PC-3 (cell line): Measurements from ENCODE around the gene CYP4F2.
"Not testable (repeated sequence)": the region's sequence is repeated elsewhere in the genome, so short reads cannot be mapped to it uniquely, and the experiment has no call there.

Experiments used
- EZH2 ChIP-seq: fragments of 300-600 bp; sonication (generic); IDR thresholded peaks from one replicate; pipeline ENCODE4 v1.6.1; 2017; ENCODE audit warnings: antibody characterized with exemption, mild to moderate bottlenecking, low read length; ENCODE audit not compliant: unreplicated experiment
- TF ChIP-seq, protein P1 (sequence below): fragments of 300-600 bp; sonication (generic); conservative IDR thresholded peaks from 2 replicates; pipeline ENCODE4 v1.5.1; 2017; ENCODE audit warnings: antibody characterized with exemption, low read depth, mild to moderate bottlenecking, low read length

DNA sequence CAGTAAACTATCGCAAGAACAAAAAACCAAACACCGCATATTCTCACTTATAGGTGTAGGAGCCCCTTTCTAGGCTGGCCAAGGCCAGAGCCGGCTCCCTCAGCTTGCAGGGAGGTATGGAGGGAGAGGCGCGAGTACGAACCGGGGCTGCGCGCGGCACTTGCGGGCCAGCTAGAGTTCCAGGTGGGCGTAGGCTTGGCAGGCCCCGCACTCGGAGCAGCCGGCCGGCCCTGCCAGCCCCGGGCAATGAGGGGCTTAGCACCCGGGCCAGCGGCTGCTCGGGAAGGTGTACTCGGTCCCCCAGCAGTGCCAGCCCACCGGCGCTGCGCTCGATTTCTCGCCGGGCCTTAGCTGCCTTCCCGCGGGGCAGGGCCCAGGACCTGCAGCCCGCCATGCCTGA is 1.7 kb upstream of the CYP4F2 start:
- TF ChIP-seq, protein P1, sequence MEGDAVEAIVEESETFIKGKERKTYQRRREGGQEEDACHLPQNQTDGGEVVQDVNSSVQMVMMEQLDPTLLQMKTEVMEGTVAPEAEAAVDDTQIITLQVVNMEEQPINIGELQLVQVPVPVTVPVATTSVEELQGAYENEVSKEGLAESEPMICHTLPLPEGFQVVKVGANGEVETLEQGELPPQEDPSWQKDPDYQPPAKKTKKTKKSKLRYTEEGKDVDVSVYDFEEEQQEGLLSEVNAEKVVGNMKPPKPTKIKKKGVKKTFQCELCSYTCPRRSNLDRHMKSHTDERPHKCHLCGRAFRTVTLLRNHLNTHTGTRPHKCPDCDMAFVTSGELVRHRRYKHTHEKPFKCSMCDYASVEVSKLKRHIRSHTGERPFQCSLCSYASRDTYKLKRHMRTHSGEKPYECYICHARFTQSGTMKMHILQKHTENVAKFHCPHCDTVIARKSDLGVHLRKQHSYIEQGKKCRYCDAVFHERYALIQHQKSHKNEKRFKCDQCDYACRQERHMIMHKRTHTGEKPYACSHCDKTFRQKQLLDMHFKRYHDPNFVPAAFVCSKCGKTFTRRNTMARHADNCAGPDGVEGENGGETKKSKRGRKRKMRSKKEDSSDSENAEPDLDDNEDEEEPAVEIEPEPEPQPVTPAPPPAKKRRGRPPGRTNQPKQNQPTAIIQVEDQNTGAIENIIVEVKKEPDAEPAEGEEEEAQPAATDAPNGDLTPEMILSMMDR, result not testable (repeated sequence)
- TF ChIP-seq EZH2, result not testable (repeated sequence)
